ENCODE data around the gene GATA3.

The GATA3 gene

GRCh38 chr10:8112230-8112905, 57.9 kb downstream of the GATA3 start:
- no peak overlapping the region for H3K18ac ChIP-seq (ENCODE audit: low read depth in 1 of 2, low read length in 2 of 2)
- H3K9me3 ChIP-seq (ENCODE audit: control insufficient read depth, low read length), result no peaks in the 10 kb centered on the region
- H2BK12ac ChIP-seq (ENCODE audit: low read length in 2 of 2), result no peak overlapping the region
- H3K4ac ChIP-seq (ENCODE audit: low read depth in 1 of 2, low read length in 2 of 2), result no peak overlapping the region
- H3K9ac ChIP-seq (ENCODE audit: low read length), result no peak overlapping the region
- WGBS, result 89% methylated on average over 13 of the region's 13 CpGs
- H2AFZ ChIP-seq (ENCODE audit: low read depth, low read length), result no peak overlapping the region
- H3K27me3 ChIP-seq (ENCODE audit: control insufficient read depth in 1 of 2, insufficient read depth in 1 of 2, low read length in 2 of 2), result no peaks in the 10 kb centered on the region
- DNase-seq, result no peak
- H2BK15ac ChIP-seq (ENCODE audit: low read depth, poor library complexity, severe bottlenecking), result no peak overlapping the region
- no peak overlapping the region for H4K91ac ChIP-seq (ENCODE audit: low read length)
- H3K4me1 ChIP-seq (ENCODE audit: control insufficient read depth, insufficient read depth, low read depth, low read length), result no peaks in the 10 kb centered on the region
- H2AK5ac ChIP-seq (ENCODE audit: low read length, severe bottlenecking), result no peak overlapping the region
- no peak overlapping the region for H2BK5ac ChIP-seq (ENCODE audit: low read depth, low read length, poor library complexity, severe bottlenecking)
- H3K27ac ChIP-seq (ENCODE audit: low read length, poor library complexity, severe bottlenecking), result no peak overlapping the region
- no peaks in the 10 kb centered on the region for H3K36me3 ChIP-seq (ENCODE audit: control insufficient read depth in 1 of 2, insufficient read depth in 2 of 2, low read depth in 1 of 2, low read length in 2 of 2)
- H3K79me1 ChIP-seq (replicated peaks; ENCODE audit: low read length, poor library complexity, severe bottlenecking), result no peaks in the 10 kb centered on the region
- H3K14ac ChIP-seq (ENCODE audit: low read length in 2 of 2), result no peak overlapping the region
- H2BK120ac ChIP-seq (ENCODE audit: low read depth, low read length), result no peak overlapping the region
- no peak overlapping the region for H4K8ac ChIP-seq (ENCODE audit: low read length)
- H3K4me3 ChIP-seq (ENCODE audit: insufficient read depth in 1 of 2, low read depth in 1 of 2, low read length in 2 of 2), result no peak overlapping the region
- H3K4me2 ChIP-seq (ENCODE audit: low read length, poor library complexity, severe bottlenecking), result no peak overlapping the region
- H3K23ac ChIP-seq (ENCODE audit: low read length in 2 of 2), result no peak overlapping the region

- H3K9ac ChIP-seq (ENCODE audit: low read length), result no peak overlapping the region
- H3K14ac ChIP-seq (ENCODE audit: low read length in 2 of 2), result peak overlapping the region in 1 of 2 experiments; percentile 35
- H4K8ac ChIP-seq (ENCODE audit: low read length), result no peak overlapping the region
- no peak overlapping the region for H3K18ac ChIP-seq (ENCODE audit: low read depth in 1 of 2, low read length in 2 of 2)
- no peak overlapping the region for H3K4me3 ChIP-seq (ENCODE audit: insufficient read depth in 1 of 2, low read depth in 1 of 2, low read length in 2 of 2)
- no peaks in the 10 kb centered on the region for H3K4me1 ChIP-seq (ENCODE audit: control insufficient read depth, insufficient read depth, low read depth, low read length)
- no peak overlapping the region for H2BK15ac ChIP-seq (ENCODE audit: low read depth, poor library complexity, severe bottlenecking)
- no peak overlapping the region for H2BK12ac ChIP-seq (ENCODE audit: low read length in 2 of 2)
- no peak overlapping the region for H3K23ac ChIP-seq (ENCODE audit: low read length in 2 of 2)
- H4K91ac ChIP-seq (ENCODE audit: low read length), result no peak overlapping the region
- no peak overlapping the region for H3K4me2 ChIP-seq (ENCODE audit: low read length, poor library complexity, severe bottlenecking)
- H3K4ac ChIP-seq (ENCODE audit: low read depth in 1 of 2, low read length in 2 of 2), result no peak overlapping the region
- no peak overlapping the region for H3K27ac ChIP-seq (ENCODE audit: low read length, poor library complexity, severe bottlenecking)
- no peak overlapping the region for H2BK5ac ChIP-seq (ENCODE audit: low read depth, low read length, poor library complexity, severe bottlenecking)
- no peaks in the 10 kb centered on the region for H3K9me3 ChIP-seq (ENCODE audit: control insufficient read depth, low read length)
- 68% methylated on average over 4 of the region's 4 CpGs for WGBS
- DNase-seq, result no peak
- H2AK5ac ChIP-seq (ENCODE audit: low read length, severe bottlenecking), result no peak overlapping the region
- H3K79me1 ChIP-seq (replicated peaks; ENCODE audit: low read length, poor library complexity, severe bottlenecking), result no peaks in the 10 kb centered on the region
- H2AFZ ChIP-seq (ENCODE audit: low read depth, low read length), result no peak overlapping the region
- H3K27me3 ChIP-seq (ENCODE audit: control insufficient read depth in 1 of 2, insufficient read depth in 1 of 2, low read length in 2 of 2), result no peaks in the 10 kb centered on the region
- H3K36me3 ChIP-seq (ENCODE audit: control insufficient read depth in 1 of 2, insufficient read depth in 2 of 2, low read depth in 1 of 2, low read length in 2 of 2), result no peaks in the 10 kb centered on the region
- no peak overlapping the region for H2BK120ac ChIP-seq (ENCODE audit: low read depth, low read length)
Measured at GRCh38 chr10:8112942-8113442, 58.5 kb downstream of the GATA3 start.

GRCh38 chr10:8113616-8114015, 59.1 kb downstream of the GATA3 start:
- H3K14ac ChIP-seq (ENCODE audit: low read length in 2 of 2), result no peak overlapping the region
- no peak overlapping the region for H3K4me2 ChIP-seq (ENCODE audit: low read length, poor library complexity, severe bottlenecking)
- H4K91ac ChIP-seq (ENCODE audit: low read length), result no peak overlapping the region
- WGBS, result 88% methylated on average over 5 of the region's 5 CpGs
- no peaks in the 10 kb centered on the region for H3K79me1 ChIP-seq (replicated peaks; ENCODE audit: low read length, poor library complexity, severe bottlenecking)
- no peak overlapping the region for H2AFZ ChIP-seq (ENCODE audit: low read depth, low read length)
- H3K9ac ChIP-seq (ENCODE audit: low read length), result no peak overlapping the region
- no peaks in the 10 kb centered on the region for H3K4me1 ChIP-seq (ENCODE audit: control insufficient read depth, insufficient read depth, low read depth, low read length)
- no peak overlapping the region for H3K27ac ChIP-seq (ENCODE audit: low read length, poor library complexity, severe bottlenecking)
- no peaks in the 10 kb centered on the region for H3K9me3 ChIP-seq (ENCODE audit: control insufficient read depth, low read length)
- no peaks in the 10 kb centered on the region for H3K36me3 ChIP-seq (ENCODE audit: control insufficient read depth in 1 of 2, insufficient read depth in 2 of 2, low read depth in 1 of 2, low read length in 2 of 2)
- H2AK5ac ChIP-seq (ENCODE audit: low read length, severe bottlenecking), result no peak overlapping the region
- H2BK12ac ChIP-seq (ENCODE audit: low read length in 2 of 2), result no peak overlapping the region
- DNase-seq, result no peak
- no peak overlapping the region for H3K4me3 ChIP-seq (ENCODE audit: insufficient read depth in 1 of 2, low read depth in 1 of 2, low read length in 2 of 2)
- no peak overlapping the region for H3K18ac ChIP-seq (ENCODE audit: low read depth in 1 of 2, low read length in 2 of 2)
- H2BK5ac ChIP-seq (ENCODE audit: low read depth, low read length, poor library complexity, severe bottlenecking), result no peak overlapping the region
- no peak overlapping the region for H3K4ac ChIP-seq (ENCODE audit: low read depth in 1 of 2, low read length in 2 of 2)
- no peak overlapping the region for H2BK15ac ChIP-seq (ENCODE audit: low read depth, poor library complexity, severe bottlenecking)
- H4K8ac ChIP-seq (ENCODE audit: low read length), result no peak overlapping the region
- no peak overlapping the region for H3K23ac ChIP-seq (ENCODE audit: low read length in 2 of 2)
- H2BK120ac ChIP-seq (ENCODE audit: low read depth, low read length), result no peak overlapping the region
- H3K27me3 ChIP-seq (ENCODE audit: control insufficient read depth in 1 of 2, insufficient read depth in 1 of 2, low read length in 2 of 2), result no peaks in the 10 kb centered on the region

DNA sequence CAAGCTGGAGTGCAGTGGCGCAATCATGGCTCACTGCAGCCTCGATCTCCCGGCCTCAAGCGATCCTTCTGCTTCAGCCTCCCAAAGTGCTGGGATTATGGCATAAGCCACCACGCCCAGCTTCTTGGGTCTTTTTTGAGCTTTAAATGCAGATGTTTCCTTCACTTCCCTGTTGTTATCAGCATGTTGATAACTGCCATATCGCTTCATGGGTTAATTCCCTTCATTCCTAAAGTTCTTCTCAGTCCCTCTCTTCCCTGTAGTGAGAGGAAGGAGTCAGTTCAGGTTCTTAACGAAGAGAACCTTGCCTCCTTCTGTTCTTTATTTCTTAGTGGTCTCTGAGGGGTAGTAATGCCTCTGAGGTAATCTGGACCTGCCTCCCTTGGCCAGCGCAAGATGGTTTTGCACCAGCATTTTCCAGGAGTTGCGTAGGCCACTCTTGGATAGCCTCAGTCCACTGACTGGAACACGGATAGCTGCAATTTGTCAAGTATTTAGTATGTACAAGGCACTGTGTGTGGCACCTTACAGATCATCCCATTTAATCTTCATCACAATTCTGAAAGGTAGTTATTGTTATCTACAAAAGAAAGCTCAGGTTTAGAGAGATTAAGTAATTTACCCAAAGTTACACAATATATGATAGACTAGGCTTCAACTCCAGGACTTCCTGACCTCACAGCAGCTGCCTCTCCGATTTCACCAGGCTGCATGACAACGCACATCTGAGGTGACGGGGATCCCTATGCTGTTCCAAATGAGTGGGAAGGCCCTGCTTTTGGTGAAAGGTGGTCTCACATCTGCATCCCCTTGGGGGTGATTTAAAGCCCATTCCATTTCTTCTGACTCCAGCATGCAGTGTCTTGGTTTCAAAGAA, 60.5 kb downstream of the GATA3 start:
- H3K4me3 ChIP-seq (ENCODE audit: insufficient read depth in 1 of 2, low read depth in 1 of 2, low read length in 2 of 2), result no peak overlapping the region
- 93% methylated on average over 10 of the region's 13 CpGs for WGBS

More for the DNA sequence above, 60.5 kb downstream of the GATA3 start:
- no peak overlapping the region for H3K18ac ChIP-seq (ENCODE audit: low read depth in 1 of 2, low read length in 2 of 2)
- no peaks in the 10 kb centered on the region for H3K79me1 ChIP-seq (replicated peaks; ENCODE audit: low read length, poor library complexity, severe bottlenecking)
- no peak overlapping the region for H2AK5ac ChIP-seq (ENCODE audit: low read length, severe bottlenecking)
- no peaks in the 10 kb centered on the region for H3K36me3 ChIP-seq (ENCODE audit: control insufficient read depth in 1 of 2, insufficient read depth in 2 of 2, low read depth in 1 of 2, low read length in 2 of 2)
- H2BK15ac ChIP-seq (ENCODE audit: low read depth, poor library complexity, severe bottlenecking), result no peak overlapping the region
- no peak overlapping the region for H2BK5ac ChIP-seq (ENCODE audit: low read depth, low read length, poor library complexity, severe bottlenecking)
- no peaks in the 10 kb centered on the region for H3K4me1 ChIP-seq (ENCODE audit: control insufficient read depth, insufficient read depth, low read depth, low read length)
- no peak overlapping the region for H3K27ac ChIP-seq (ENCODE audit: low read length, poor library complexity, severe bottlenecking)
- no peak overlapping the region for H2BK120ac ChIP-seq (ENCODE audit: low read depth, low read length)
- H3K4ac ChIP-seq (ENCODE audit: low read depth in 1 of 2, low read length in 2 of 2), result no peak overlapping the region
- no peak overlapping the region for H2AFZ ChIP-seq (ENCODE audit: low read depth, low read length)
- no peak overlapping the region for H3K23ac ChIP-seq (ENCODE audit: low read length in 2 of 2)
- H4K91ac ChIP-seq (ENCODE audit: low read length), result no peak overlapping the region
- no peaks in the 10 kb centered on the region for H3K27me3 ChIP-seq (ENCODE audit: control insufficient read depth in 1 of 2, insufficient read depth in 1 of 2, low read length in 2 of 2)
- no peak overlapping the region for H3K9ac ChIP-seq (ENCODE audit: low read length)
- H2BK12ac ChIP-seq (ENCODE audit: low read length in 2 of 2), result no peak overlapping the region
- DNase-seq, result no peak
- no peak overlapping the region for H3K14ac ChIP-seq (ENCODE audit: low read length in 2 of 2)
- no peak overlapping the region for H3K4me2 ChIP-seq (ENCODE audit: low read length, poor library complexity, severe bottlenecking)
- H4K8ac ChIP-seq (ENCODE audit: low read length), result no peak overlapping the region
- no peaks in the 10 kb centered on the region for H3K9me3 ChIP-seq (ENCODE audit: control insufficient read depth, low read length)

All from mesenchymal stem cell (in vitro differentiated cells and primary cell).